AG04450 (cell line): ENCODE measurements around the gene CLCN4. TPM values are rescaled to one million over a fixed set of nuclear protein-coding genes. Genes with fewer than 3 reads are reported as not detected.
A peak's percentile ranks its signal among the peaks of the same experiment; 100 is the strongest.

Experiments used
- CTCF ChIA-PET: fragments of 300-600, 350-600 bp; formaldehyde crosslinking; extraction: SDS; loops from one replicate; lab custom pipeline; 2022; ENCODE audit warnings: antibody characterized with exemption, inconsistent platforms; lab: Charles Lee
- POLR2A ChIA-PET: fragments of 350-600 bp; formaldehyde crosslinking; extraction: SDS; loops from one replicate; lab custom pipeline; 2021; ENCODE audit warnings: antibody characterized with exemption, inconsistent platforms; lab: Yijun Ruan, JAX
- DNase-seq: peaks from one replicate; pipeline ENCODE4 v3.0.0-alpha.2; 2011; ENCODE audit warnings: low read depth, low spot score
- H3K27ac ChIP-seq: one replicate; pipeline ENCODE4 v1.5.1; 2012; ENCODE audit warnings: low read depth, low read length, control low read depth
- H3K27me3 ChIP-seq: one replicate; pipeline ENCODE4 v1.6.0; 2012; ENCODE audit warnings: low read length; ENCODE audit not compliant: control insufficient read depth, insufficient read depth
- H3K4me3 ChIP-seq: 2 replicates; pipeline ENCODE4 v1.5.1; 2011; ENCODE audit warnings: mild to moderate bottlenecking, low read depth, low read length, control low read depth
- H3K9me3 ChIP-seq: 2 replicates; pipeline ENCODE4 v1.5.1; 2012; ENCODE audit warnings: low read length; ENCODE audit not compliant: control insufficient read depth, insufficient read depth
- polyA plus RNA-seq: library from polyadenylated mRNA; depleted of rRNA; stranded (reverse); fragments of >200 nt; gene quantifications from 2 replicates; pipeline ENCODE4 v1.2.3, GENCODE V29; 2011
- TF ChIP-seq, protein P1 (sequence below): IDR thresholded peaks from 2 replicates; pipeline ENCODE4 v1.5.1; 2011; ENCODE audit warnings: low read depth, low read length, control low read depth, inconsistent platforms

Gene CLCN4
- polyA plus RNA-seq, 1 experiment: 1.5 TPM

DNA sequence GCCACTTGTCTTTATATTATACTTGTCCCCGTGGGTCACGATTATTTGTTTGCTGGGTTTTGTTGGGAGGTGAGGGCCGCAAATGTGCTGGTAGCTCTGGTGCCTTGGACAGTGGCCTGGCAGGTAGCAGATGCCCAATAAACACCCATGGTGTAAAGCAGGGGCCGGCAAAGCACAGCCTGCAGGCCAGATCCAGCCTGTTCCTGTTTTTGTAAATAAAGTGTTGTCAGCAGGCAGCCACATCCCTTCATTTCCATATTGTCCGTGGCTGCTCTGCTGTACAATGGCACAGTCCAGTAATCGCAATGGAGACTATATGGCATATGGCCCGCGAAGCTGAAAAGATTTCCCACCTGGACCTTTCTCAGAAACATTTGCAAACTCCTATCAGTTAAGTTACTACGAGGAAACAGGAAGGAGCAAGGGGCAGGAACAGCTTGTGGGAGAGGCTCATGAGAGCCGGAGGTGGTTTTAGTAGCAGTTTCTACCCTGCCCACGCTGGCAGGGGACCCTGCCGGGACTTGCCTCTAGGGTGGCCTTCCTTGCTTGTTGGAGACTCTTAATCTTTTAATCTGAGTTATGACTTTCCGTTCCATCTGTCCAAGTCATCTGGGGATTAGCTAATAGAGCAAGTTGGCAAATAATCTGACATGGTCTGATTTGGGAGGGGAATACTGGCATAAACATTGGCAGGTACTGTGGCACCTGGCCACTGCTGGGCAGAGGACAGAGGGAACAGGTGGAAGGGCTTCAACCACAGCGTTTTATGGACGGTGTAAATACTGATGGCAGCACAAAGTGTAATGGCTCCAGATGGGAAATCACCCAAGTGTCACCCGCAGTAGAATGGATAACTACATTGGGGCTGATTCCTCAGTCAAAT lies 19.6 kb downstream of the CLCN4 start:
- no peak overlapping the region for H3K27ac ChIP-seq
- POLR2A ChIA-PET: no interaction called here
- CTCF ChIA-PET: interaction anchor here (2.1 kb wide), 1 partner anchor 14 kb away, joined by 11 read pairs; no protein-coding TSS in a partner anchor
- no peaks in the 10 kb centered on the region for H3K27me3 ChIP-seq
- no peak overlapping the region for H3K4me3 ChIP-seq
- TF ChIP-seq, protein P1, sequence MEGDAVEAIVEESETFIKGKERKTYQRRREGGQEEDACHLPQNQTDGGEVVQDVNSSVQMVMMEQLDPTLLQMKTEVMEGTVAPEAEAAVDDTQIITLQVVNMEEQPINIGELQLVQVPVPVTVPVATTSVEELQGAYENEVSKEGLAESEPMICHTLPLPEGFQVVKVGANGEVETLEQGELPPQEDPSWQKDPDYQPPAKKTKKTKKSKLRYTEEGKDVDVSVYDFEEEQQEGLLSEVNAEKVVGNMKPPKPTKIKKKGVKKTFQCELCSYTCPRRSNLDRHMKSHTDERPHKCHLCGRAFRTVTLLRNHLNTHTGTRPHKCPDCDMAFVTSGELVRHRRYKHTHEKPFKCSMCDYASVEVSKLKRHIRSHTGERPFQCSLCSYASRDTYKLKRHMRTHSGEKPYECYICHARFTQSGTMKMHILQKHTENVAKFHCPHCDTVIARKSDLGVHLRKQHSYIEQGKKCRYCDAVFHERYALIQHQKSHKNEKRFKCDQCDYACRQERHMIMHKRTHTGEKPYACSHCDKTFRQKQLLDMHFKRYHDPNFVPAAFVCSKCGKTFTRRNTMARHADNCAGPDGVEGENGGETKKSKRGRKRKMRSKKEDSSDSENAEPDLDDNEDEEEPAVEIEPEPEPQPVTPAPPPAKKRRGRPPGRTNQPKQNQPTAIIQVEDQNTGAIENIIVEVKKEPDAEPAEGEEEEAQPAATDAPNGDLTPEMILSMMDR: no peak
- no peak for DNase-seq
- no peaks in the 10 kb centered on the region for H3K9me3 ChIP-seq

DNA sequence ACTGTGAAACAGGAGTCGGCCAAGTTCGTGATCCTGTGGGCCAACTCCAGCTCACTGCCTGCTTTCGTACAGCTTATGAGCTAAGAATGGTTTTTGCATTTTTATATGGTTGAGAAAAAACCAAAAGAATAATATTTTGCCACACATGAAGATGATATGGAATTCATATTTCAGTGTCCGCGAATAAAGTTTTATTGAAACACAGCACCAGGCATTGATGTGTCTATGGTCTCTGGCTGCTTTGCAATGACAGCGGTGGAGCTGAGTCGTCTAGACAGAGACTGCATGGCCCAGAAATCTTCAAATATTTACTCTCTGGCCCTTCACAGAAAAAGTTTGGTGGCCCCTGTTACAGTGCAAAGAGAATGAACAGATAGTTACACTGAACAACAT lies 20.2 kb downstream of the CLCN4 start:
- H3K9me3 ChIP-seq: no peaks in the 10 kb centered on the region
- no peak for DNase-seq
- no peaks in the 10 kb centered on the region for H3K27me3 ChIP-seq
- POLR2A ChIA-PET: no interaction called here
- CTCF ChIA-PET: interaction anchor here (2.1 kb wide), 1 partner anchor 14 kb away, joined by 11 read pairs; no protein-coding TSS in a partner anchor
- no peak overlapping the region for H3K27ac ChIP-seq
- H3K4me3 ChIP-seq: no peak overlapping the region
- TF ChIP-seq, protein P1: no peak

DNA sequence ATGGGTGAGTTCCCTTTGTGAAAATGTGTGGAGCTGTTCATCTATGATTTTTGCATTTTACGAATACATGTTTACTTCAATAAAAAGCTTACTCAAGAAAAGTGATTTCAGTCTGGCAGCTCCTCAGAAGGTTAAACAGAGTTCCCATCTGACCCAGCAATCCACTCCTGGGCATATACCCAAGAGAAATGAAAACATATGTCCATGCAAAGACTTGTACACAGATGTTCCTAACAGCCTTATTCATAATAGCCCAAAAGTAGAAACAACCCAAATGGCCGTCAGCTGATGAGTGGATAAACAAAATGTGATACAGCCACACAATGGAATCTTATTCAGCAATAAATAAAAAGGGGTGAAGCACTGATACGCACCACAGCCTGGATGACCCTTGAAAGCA lies 20.8 kb downstream of the CLCN4 start:
- ChIA-PET CTCF (interaction anchor here (2.1 kb wide), 1 partner anchor 13 kb away, joined by 11 read pairs; no protein-coding TSS in a partner anchor), POLR2A (no interaction called here)
- TF ChIP-seq, protein P1: no peak
- Histone ChIP-seq H3K4me3 (no peak overlapping the region), H3K27ac (peak overlapping the region; percentile 52), H3K9me3 (no peaks in the 10 kb centered on the region), H3K27me3 (no peaks in the 10 kb centered on the region)
- DNase-seq: peak; percentile 44

DNA sequence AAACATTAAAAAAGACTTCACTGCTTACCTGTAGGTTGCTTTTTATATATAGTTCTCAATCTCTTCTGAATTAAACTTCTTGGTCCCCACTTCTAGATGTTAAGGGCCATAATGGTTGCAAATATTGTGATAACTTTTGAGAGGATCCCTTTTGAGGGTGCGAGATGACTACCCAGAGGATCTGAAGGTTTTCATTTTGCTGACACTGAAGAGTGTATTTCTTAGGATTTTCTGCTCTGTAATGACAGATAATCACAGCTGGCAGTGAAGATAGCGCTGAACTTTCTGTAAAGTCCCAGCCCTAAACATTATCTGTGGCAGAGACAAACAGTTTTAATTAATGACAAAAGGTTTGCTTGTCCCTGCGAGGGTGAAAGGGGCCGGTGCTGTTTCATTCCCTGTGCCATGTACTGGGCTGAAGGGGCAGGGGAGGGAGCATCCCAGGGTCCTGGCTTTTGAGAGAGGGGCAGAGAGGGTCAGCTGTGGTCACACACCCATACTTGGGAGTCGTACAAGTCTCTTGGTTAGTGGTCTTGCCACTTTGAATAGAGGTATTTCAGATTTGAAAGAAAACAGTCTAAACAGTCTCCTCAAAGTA lies 22.2 kb downstream of the CLCN4 start:
- Histone ChIP-seq H3K4me3 (no peak overlapping the region), H3K9me3 (no peaks in the 10 kb centered on the region), H3K27me3 (no peaks in the 10 kb centered on the region), H3K27ac (no peak overlapping the region)
- CTCF ChIA-PET: interaction anchor here (1.3 kb wide), 1 partner anchor 11 kb away, joined by 4 read pairs; no protein-coding TSS in a partner anchor
- DNase-seq: no peak
- TF ChIP-seq, protein P1: no peak
- POLR2A ChIA-PET: no interaction called here

DNA sequence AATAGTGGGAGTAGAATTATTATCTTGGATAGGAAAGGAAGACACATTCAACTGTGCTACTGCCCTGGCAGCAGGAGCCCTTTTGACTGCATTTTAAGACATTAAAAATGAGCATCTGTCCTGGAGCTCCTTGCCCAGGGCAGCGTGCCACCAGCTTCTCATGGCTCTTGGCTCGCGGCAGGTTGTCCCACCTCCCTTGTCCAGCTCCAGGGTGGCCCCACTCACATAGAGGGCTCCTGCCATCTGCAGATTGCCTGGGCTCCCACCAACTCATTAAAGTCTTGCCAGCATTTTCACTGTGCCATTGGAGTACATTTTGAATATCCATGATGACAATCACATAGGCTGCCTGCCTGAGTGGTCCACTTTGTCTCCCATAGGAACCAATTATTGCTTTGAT lies 27.0 kb downstream of the CLCN4 start:
- no peaks in the 10 kb centered on the region for H3K9me3 ChIP-seq
- CTCF ChIA-PET: no interaction called here
- H3K4me3 ChIP-seq: no peak overlapping the region
- no peak overlapping the region for H3K27ac ChIP-seq
- TF ChIP-seq, protein P1: no peak
- POLR2A ChIA-PET: no interaction called here
- no peaks in the 10 kb centered on the region for H3K27me3 ChIP-seq
- DNase-seq: no peak
